NCI-H345 (cell line): Measurements from ENCODE around the gene CD53.
"Not testable (repeated sequence)": the region's sequence is repeated elsewhere in the genome, so short reads cannot be mapped to it uniquely, and the experiment has no call there.

Experiments
- DNase-seq: peaks from one replicate; lab custom pipeline; 2025; lab: John Stamatoyannopoulos, UW

The CD53 gene

DNA sequence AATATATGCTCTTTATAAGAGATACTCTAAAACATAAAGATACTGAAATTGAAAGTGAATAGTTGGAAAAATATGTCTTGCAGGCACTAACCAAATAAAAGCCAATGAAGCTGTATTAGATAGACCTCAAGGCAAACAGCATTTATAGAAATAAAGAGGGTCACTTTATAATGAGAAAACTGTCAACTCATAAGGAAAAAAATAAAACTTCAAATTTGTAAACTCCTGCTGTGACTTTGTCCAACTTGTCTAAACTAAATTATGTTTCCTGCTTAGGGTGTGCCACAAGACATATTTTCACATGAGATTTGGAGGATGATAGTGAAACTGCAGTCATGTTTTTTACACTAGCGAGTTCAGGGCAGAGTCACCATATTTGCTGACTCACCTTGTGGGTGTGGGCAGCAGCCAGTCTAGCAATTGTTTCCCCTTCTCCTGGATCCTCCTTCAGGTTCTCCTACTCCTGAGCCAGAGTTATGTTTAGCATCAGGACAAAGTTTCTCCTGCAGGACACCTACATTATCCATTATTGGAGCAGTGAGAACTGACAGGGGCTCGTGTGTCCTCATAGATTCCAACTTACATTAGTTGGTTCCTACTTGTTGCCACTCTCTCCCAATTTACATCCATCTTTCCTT is 43.8 kb downstream of the CD53 start:
- no peak for DNase-seq

- DNase-seq, result no peak
These were observed 45.1 kb downstream of the CD53 start for GRCh38 chr1:110918016-110918415.

DNA sequence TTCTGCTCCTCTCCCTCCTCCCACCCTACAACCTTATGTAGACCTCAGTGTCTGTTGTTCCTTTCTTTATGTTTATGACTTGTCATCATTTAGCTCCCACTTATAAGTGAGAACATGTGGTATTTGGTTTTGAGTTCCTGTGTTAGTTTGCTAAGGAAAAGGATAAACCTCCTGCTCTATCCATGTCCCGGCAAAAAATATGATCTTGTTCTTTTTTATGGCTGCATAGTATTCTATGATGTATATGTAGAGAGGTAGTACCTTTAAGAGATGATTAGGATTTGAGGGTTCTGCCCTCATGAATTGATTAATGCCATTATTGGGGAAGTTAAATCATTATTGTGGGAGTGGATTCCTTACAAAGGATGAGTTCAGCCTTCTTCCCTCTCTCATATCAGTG is 49.0 kb downstream of the CD53 start:
- no peak for DNase-seq

GRCh38 chr1:110927484-110928075 is 54.6 kb downstream of the CD53 start:
- DNase-seq, result no peak

DNA sequence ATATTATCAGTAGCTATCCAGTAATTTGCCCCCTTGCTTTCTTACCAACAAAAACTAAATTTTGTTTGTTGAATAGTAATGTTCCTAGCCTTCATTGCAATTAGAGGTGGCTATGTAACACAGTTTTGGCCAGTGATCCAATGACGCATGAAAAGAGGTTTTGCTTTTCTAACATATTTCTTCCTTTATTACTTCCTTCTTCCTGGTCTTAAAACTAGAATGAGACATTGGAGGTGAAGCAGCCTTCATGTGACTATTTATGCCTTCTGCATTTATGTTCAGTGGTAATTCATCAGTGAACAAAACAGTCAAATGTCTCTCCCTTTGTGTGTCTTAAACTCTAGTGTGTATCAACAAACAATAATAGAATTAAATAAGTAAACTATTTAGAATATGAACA is 55.2 kb downstream of the CD53 start:
- no peak for DNase-seq

DNA sequence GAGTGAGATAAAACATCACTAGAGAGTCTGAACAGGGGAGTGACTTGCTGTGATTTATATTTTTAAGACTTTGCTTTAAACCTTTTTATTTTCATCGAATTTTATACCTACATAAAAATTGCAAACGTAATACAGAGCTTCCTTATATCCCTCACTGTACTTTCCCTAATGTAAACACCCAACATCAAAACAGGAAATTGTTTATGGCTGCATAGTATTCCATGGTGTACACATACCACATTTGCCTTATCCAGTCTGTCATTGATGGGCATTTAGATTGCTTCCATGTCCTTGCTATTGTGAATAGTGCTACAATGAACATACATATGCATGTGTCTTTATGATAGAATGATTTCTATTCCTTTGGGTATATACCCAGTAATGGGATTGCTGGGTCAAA is 56.0 kb downstream of the CD53 start:
- no peak for DNase-seq

GRCh38 chr1:110931097-110931496 is 58.1 kb downstream of the CD53 start:
- DNase-seq, result not testable (repeated sequence)

GRCh38 chr1:110936567-110936966 is 63.6 kb downstream of the CD53 start:
- DNase-seq, result no peak

- no peak for DNase-seq
These were observed 71.9 kb downstream of the CD53 start for GRCh38 chr1:110944806-110945205.

- DNase-seq, result no peak
These were observed 72.7 kb downstream of the CD53 start for GRCh38 chr1:110945626-110946025.

DNA sequence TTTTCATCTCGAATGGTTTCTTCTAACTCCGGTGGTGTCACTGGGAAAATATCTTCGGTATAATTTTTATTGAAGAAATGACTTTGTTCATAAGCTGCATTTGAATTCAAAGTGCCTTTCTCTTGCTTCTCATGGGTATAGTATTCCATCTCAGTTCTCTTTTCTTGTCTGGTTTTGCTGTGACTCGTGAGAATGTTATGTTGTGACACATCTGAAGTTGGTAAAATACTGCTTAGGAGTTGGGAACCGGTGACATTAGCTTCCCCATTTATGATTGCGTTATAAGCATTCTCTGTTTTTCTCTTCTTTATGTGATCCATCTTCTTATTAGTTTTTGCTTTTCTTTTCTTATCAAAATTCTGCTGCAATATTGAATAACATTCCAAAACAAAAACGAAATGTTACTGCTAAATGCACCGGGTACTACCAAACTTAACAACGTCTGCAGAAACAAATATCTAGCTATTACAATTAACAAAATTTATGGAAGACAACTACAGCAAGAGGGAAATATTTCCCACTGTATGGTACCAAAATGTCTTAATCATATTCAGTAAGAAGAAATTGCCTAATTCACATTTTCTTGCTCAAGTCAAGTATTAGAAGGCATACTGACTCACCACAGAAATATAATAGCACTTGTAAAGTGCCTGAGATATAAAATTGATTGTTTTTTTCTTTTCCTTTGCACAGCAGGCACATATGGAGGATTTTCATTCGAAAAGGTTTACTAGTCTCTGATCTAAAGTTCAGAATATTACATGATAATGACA is 75.3 kb downstream of the CD53 start:
- DNase-seq, result no peak
